Osteoblast (primary cell): Measurements from ENCODE around the gene USP16. TPM values are rescaled to one million over a fixed set of nuclear protein-coding genes. Genes with fewer than 3 reads are reported as not detected.

Experiments
- DNase-seq: peaks from one replicate; pipeline ENCODE4 v3.0.0; 2011; ENCODE audit warnings: low spot score, mixed read lengths; ENCODE audit not compliant: insufficient read length; ENCODE audit errors: missing footprints
- H2AFZ ChIP-seq: 2 replicates; pipeline ENCODE4 v1.6.0; 2011; ENCODE audit warnings: mild to moderate bottlenecking, low read length
- H3K27ac ChIP-seq: 2 replicates; pipeline ENCODE4 v1.5.1; 2011; ENCODE audit warnings: mild to moderate bottlenecking, low read depth, low read length, moderate library complexity
- H3K27me3 ChIP-seq: 2 replicates; pipeline ENCODE4 v1.6.0; 2012; ENCODE audit warnings: mild to moderate bottlenecking, control low read depth, inconsistent platforms, low read length, moderate library complexity; ENCODE audit not compliant: insufficient read depth
- H3K36me3 ChIP-seq: 2 replicates; pipeline ENCODE4 v1.5.1; 2011; ENCODE audit warnings: mild to moderate bottlenecking, low read length, control low read depth, moderate library complexity; ENCODE audit not compliant: insufficient read depth
- H3K4me1 ChIP-seq: 2 replicates; pipeline ENCODE4 v1.5.1; 2011; ENCODE audit warnings: mild to moderate bottlenecking, low read length, control low read depth, moderate library complexity; ENCODE audit not compliant: insufficient read depth
- H3K4me2 ChIP-seq: 2 replicates; pipeline ENCODE4 v1.6.0; 2011; ENCODE audit warnings: mild to moderate bottlenecking, low read length; ENCODE audit not compliant: insufficient read depth
- H3K4me3 ChIP-seq: fragments of 200-600 bp; sonication (generic); 3 replicates; pipeline ENCODE4 v1.5.1; 2012; ENCODE audit warnings: mild to moderate bottlenecking, low read length, inconsistent platforms; ENCODE audit not compliant: insufficient read depth
- H3K79me2 ChIP-seq: 2 replicates; pipeline ENCODE4 v1.6.0; 2012; ENCODE audit warnings: mild to moderate bottlenecking, low read length, control low read depth, inconsistent platforms; ENCODE audit not compliant: insufficient read depth
- H3K9me3 ChIP-seq: 2 replicates; pipeline ENCODE4 v1.5.1; 2011; ENCODE audit warnings: low read depth, low read length, control low read depth
- H4K20me1 ChIP-seq: 2 replicates; pipeline ENCODE4 v1.6.0; 2012; ENCODE audit warnings: mild to moderate bottlenecking, low read length, control low read depth; ENCODE audit not compliant: insufficient read depth
- total RNA-seq: library from RNA; depleted of rRNA; stranded (reverse); fragments of >200 nt; gene quantifications from 2 replicates; pipeline ENCODE4 v1.2.3, GENCODE V29; 2012
- TF ChIP-seq, protein P1 (sequence below): IDR thresholded peaks from 2 replicates; pipeline ENCODE4 v1.5.1; 2011; ENCODE audit warnings: mild to moderate bottlenecking, low read depth, low read length, moderate library complexity; ENCODE audit errors: extremely low read depth

USP16 gene
- total RNA-seq, 1 donor: 47.4 TPM

DNA sequence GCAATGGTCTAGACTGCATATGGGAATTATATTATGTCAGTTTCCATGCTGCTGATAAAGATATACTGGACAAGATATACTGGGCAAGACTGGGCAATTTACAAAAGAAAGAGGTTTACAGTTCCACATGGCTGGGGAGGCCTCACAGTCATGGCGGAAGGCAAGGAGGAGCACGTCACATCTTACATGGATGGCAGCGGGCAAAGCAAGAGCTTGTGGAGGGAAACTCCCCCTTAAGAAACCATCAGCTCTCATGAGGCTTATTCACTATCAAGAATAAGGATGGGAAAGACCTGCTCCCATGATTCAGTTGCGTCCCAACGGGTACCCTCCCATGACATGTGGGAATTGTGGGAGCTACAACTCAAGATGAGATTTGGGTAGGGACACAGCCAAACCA, 27.8 kb downstream of the USP16 start:
- TF ChIP-seq, protein P1, sequence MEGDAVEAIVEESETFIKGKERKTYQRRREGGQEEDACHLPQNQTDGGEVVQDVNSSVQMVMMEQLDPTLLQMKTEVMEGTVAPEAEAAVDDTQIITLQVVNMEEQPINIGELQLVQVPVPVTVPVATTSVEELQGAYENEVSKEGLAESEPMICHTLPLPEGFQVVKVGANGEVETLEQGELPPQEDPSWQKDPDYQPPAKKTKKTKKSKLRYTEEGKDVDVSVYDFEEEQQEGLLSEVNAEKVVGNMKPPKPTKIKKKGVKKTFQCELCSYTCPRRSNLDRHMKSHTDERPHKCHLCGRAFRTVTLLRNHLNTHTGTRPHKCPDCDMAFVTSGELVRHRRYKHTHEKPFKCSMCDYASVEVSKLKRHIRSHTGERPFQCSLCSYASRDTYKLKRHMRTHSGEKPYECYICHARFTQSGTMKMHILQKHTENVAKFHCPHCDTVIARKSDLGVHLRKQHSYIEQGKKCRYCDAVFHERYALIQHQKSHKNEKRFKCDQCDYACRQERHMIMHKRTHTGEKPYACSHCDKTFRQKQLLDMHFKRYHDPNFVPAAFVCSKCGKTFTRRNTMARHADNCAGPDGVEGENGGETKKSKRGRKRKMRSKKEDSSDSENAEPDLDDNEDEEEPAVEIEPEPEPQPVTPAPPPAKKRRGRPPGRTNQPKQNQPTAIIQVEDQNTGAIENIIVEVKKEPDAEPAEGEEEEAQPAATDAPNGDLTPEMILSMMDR: no peak
- Histone ChIP-seq H3K4me3 (no peak overlapping the region), H4K20me1 (no peaks in the 10 kb centered on the region), H3K36me3 (peaks cover 71% of the 10 kb centered on the region), H3K79me2 (no peaks in the 10 kb centered on the region), H3K27ac (no peak overlapping the region), H3K9me3 (no peaks in the 10 kb centered on the region), H3K4me1 (peaks cover 4% of the 10 kb centered on the region), H3K4me2 (no peak overlapping the region), H3K27me3 (no peaks in the 10 kb centered on the region), H2AFZ (no peak overlapping the region)
- DNase-seq: no peak

DNA sequence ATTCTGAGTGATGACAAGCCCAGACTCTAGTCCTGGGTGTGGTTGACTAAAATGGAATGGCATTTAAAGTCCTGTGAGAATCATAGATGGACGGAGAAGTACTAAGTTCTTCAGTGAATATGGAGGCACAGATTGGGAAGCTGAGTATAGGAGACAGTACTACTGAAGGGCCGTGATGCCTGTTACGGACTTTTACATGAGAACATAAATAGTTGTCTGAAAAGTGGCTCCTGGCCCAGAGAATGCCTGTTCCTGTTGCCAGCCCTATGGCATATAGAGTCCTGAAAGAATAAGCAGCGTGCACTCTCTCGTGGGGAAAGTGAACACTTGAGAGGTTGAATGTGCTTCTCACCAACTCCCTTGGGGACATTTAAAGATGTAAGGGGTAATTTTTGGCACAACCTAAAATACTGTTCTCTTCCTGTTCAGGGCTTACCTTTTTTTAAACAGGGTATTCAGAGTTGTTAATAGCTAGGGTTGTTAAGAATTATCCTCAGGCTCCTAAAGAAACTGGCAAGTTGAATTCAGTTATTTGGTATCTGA, 28.6 kb downstream of the USP16 start:
- Histone ChIP-seq H4K20me1 (no peaks in the 10 kb centered on the region), H3K27ac (peak overlapping the region; percentile 13), H2AFZ (no peak overlapping the region), H3K27me3 (no peaks in the 10 kb centered on the region), H3K36me3 (peaks cover 71% of the 10 kb centered on the region), H3K4me1 (peaks cover 4% of the 10 kb centered on the region), H3K79me2 (no peaks in the 10 kb centered on the region), H3K4me2 (no peak overlapping the region), H3K4me3 (no peak overlapping the region), H3K9me3 (no peaks in the 10 kb centered on the region)
- DNase-seq: no peak
- TF ChIP-seq, protein P1: no peak

DNA sequence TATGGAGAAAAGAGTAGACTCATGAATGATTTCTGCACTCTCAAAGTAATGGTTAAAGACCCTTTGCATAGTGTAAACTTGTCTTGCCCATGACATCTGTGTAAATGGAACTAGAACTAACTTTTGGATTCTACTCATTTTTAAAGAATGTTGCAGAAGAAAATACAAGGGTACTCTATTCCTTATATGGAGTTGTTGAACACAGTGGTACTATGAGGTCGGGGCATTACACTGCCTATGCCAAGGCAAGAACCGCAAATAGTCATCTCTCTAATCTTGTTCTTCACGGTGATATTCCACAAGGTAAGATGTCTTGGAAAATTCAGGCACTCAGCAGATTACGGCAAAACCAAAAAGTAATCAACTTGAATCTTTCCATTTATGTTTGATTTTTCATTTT, 29.2 kb downstream of the USP16 start:
- TF ChIP-seq, protein P1: no peak
- no peaks in the 10 kb centered on the region for H3K9me3 ChIP-seq
- H3K27me3 ChIP-seq: no peaks in the 10 kb centered on the region
- peaks cover 4% of the 10 kb centered on the region for H3K4me1 ChIP-seq
- no peak overlapping the region for H3K4me3 ChIP-seq
- no peak for DNase-seq
- no peaks in the 10 kb centered on the region for H4K20me1 ChIP-seq
- H3K79me2 ChIP-seq: no peaks in the 10 kb centered on the region
- peaks cover 70% of the 10 kb centered on the region for H3K36me3 ChIP-seq
- no peak overlapping the region for H3K4me2 ChIP-seq
- H2AFZ ChIP-seq: no peak overlapping the region
- H3K27ac ChIP-seq: no peak overlapping the region

DNA sequence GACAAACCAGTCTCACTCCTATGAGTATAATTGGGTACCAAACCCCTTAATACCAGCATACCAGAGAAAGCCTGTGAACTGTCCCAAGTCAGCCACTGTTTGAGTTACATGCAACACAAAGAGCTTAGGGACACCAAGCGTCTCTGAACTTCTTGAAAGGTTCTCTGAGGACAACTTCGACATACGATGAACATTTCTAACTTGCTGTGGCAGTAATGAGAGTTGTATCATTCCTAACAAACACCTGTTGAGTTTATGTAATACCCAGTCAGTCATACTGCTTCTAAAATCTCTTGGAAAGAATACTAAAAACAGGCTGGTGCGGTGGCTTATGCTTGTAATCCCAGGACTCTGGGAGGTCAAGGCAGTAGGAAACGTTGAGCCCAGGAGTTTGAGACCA, 30.6 kb downstream of the USP16 start:
- H4K20me1 ChIP-seq: no peaks in the 10 kb centered on the region
- H3K4me1 ChIP-seq: peaks cover 4% of the 10 kb centered on the region
- H3K4me2 ChIP-seq: no peak overlapping the region
- H3K36me3 ChIP-seq: peaks cover 71% of the 10 kb centered on the region
- no peaks in the 10 kb centered on the region for H3K9me3 ChIP-seq
- H3K4me3 ChIP-seq: no peak overlapping the region
- TF ChIP-seq, protein P1: no peak
- no peak overlapping the region for H2AFZ ChIP-seq
- H3K27me3 ChIP-seq: no peaks in the 10 kb centered on the region
- H3K79me2 ChIP-seq: no peaks in the 10 kb centered on the region
- H3K27ac ChIP-seq: no peak overlapping the region
- no peak for DNase-seq
